Osteocyte (in vitro differentiated cells): Measurements from ENCODE around the gene TMEM222. TPM values are rescaled to one million over a fixed set of nuclear protein-coding genes. Genes with fewer than 3 reads are reported as not detected.
A peak's percentile ranks its signal among the peaks of the same experiment; 100 is the strongest.

Experiments
- DNase-seq: peaks from one replicate; pipeline ENCODE4 v3.0.0; 2021; ENCODE audit warnings: mixed read lengths; ENCODE audit not compliant: unreplicated experiment; ENCODE audit errors: extremely low spot score
- H3K27ac Mint-ChIP-seq: one replicate; pipeline ENCODE4 v1.8.0; 2021; ENCODE audit warnings: mild to moderate bottlenecking, mixed read lengths; ENCODE audit not compliant: unreplicated experiment
- H3K27me3 Mint-ChIP-seq: one replicate; pipeline ENCODE4 v1.8.0; 2021; ENCODE audit warnings: mixed read lengths; ENCODE audit not compliant: unreplicated experiment
- H3K36me3 Mint-ChIP-seq: one replicate; pipeline ENCODE4 v1.8.0; 2021; ENCODE audit warnings: mixed read lengths; ENCODE audit not compliant: unreplicated experiment
- H3K4me1 Mint-ChIP-seq: one replicate; pipeline ENCODE4 v1.8.0; 2021; ENCODE audit warnings: mixed read lengths; ENCODE audit not compliant: unreplicated experiment
- H3K4me3 Mint-ChIP-seq: one replicate; pipeline ENCODE4 v1.8.0; 2021; ENCODE audit warnings: mild to moderate bottlenecking, moderate library complexity, mixed read lengths; ENCODE audit not compliant: unreplicated experiment
- H3K9me3 Mint-ChIP-seq: one replicate; pipeline ENCODE4 v1.8.0; 2021; ENCODE audit warnings: mixed read lengths; ENCODE audit not compliant: unreplicated experiment
- CTCF ChIP-seq: fragments of 200-600 bp; sonication (generic); IDR thresholded peaks from 2 replicates; pipeline ENCODE4 v1.5.0; 2021; ENCODE audit warnings: antibody characterized with exemption, mild to moderate bottlenecking, moderate library complexity
- total RNA-seq: library from RNA; stranded (reverse); gene quantifications from 2 replicates; pipeline ENCODE4 v1.2.1, GENCODE V29; 2021

Gene TMEM222
- total RNA-seq, 1 donor from 2014 or later = 46.5 TPM

DNA sequence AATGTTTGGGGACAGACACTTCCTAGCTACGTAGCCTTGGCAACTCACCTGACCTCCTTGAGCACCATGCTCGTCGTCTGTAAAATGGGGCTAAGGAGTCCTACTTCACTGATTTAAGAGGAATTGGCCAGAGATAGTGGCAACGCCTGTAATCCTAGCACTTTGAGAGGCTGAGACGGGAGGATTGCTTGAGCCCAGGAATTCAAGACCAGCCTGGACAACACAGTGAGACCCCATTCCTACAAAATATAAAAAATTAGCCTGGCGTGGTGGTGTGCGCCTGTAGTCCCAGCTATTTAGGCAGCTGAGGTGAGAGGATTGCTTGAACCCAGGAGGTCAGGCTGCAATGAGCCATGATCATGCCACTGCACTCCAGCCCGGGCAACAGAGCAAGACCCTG is 24.4 kb downstream of the TMEM222 start:
- no peak overlapping the region for H3K4me3 Mint-ChIP-seq
- H3K27ac Mint-ChIP-seq = no peak overlapping the region
- peaks cover 25% of the 10 kb centered on the region for H3K4me1 Mint-ChIP-seq
- no peaks in the 10 kb centered on the region for H3K36me3 Mint-ChIP-seq
- TF ChIP-seq CTCF = no peak
- no peaks in the 10 kb centered on the region for H3K27me3 Mint-ChIP-seq
- no peaks in the 10 kb centered on the region for H3K9me3 Mint-ChIP-seq
- no peak for DNase-seq

DNA sequence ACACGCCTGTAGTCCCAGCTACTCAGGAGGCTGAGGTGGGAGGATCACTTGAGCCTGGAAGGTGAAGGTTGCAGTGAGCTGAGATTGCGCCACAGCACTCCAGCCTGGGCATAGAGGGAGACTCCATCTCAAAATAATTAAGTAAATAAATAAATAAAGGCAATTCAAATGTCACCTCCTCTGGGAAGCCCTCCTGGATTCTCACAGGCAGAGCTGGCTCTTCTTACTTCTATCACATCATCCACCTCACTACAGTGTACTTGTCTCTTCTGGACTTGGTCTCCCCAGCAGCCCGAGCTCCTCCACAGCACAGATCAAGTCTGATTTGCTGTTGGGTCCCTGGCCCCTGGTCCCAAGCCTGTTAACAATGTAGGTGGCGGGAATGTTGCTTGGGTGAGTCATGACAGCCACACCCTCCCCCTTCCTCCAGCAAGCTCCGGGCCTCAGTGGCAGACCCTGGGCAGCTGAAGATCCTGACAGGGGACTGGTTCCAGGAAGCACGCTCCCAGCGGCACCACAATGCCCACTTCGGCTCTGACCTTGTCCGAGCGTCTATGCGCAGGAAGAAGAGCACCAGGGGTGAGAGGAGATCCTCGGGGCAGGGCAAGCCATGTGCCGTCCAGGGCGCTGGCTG is 25.1 kb downstream of the TMEM222 start:
- Mint-ChIP-seq H3K9me3 (no peaks in the 10 kb centered on the region), H3K4me1 (peaks cover 21% of the 10 kb centered on the region), H3K4me3 (no peak overlapping the region), H3K27me3 (no peaks in the 10 kb centered on the region), H3K36me3 (no peaks in the 10 kb centered on the region), H3K27ac (no peak overlapping the region)
- no peak for TF ChIP-seq CTCF
- no peak for DNase-seq

- Mint-ChIP-seq H3K27ac (no peak overlapping the region), H3K27me3 (no peaks in the 10 kb centered on the region), H3K9me3 (no peaks in the 10 kb centered on the region), H3K4me1 (peaks cover 14% of the 10 kb centered on the region), H3K4me3 (peak overlapping the region; percentile 18), H3K36me3 (no peaks in the 10 kb centered on the region)
- no peak for DNase-seq
- no peak for TF ChIP-seq CTCF
Measured at GRCh38 chr1:27348861-27349783, 27.2 kb downstream of the TMEM222 start.

- Mint-ChIP-seq H3K36me3 (no peaks in the 10 kb centered on the region), H3K27ac (no peak overlapping the region), H3K27me3 (no peaks in the 10 kb centered on the region), H3K4me3 (peak overlapping the region; percentile 38), H3K4me1 (peaks cover 14% of the 10 kb centered on the region), H3K9me3 (no peaks in the 10 kb centered on the region)
- no peak for DNase-seq
- no peak for TF ChIP-seq CTCF
Measured at GRCh38 chr1:27349784-27350662, 28.1 kb downstream of the TMEM222 start.
